Measurements from ENCODE around the gene MYH9.

GRCh38 chr22:36243986-36244385 lies 143.8 kb downstream of the MYH9 start:
- TF ChIP-seq POLR2A (IDR thresholded peaks at IDR 0.05) (no peak), CTCF (IDR thresholded peaks at IDR 0.05) (no peak), EP300 (IDR thresholded peaks at IDR 0.05) (no peak), POLR2AphosphoS5 (IDR thresholded peaks at IDR 0.05) (no peak)
